Measurements from ENCODE around the gene TNK1.

TNK1 gene

GRCh38 chr17:7352503-7352889 is 28.4 kb upstream of the TNK1 start:
- no peak for ATAC-seq (ENCODE audit: low read depth)
- H3K4me3 ChIP-seq (ENCODE audit: severe bottlenecking): peak overlapping the region; percentile 81
- peaks cover 19% of the 10 kb centered on the region for H3K4me1 ChIP-seq (ENCODE audit: insufficient read depth, poor library complexity, severe bottlenecking)
- no peaks in the 10 kb centered on the region for H3K27me3 ChIP-seq (ENCODE audit: insufficient read depth, poor library complexity, severe bottlenecking)
- DNase-seq (ENCODE audit: low spot score): no peak
- no peaks in the 10 kb centered on the region for H3K9me3 ChIP-seq (ENCODE audit: severe bottlenecking)
- no peaks in the 10 kb centered on the region for H3K36me3 ChIP-seq (ENCODE audit: low read depth)
- peak; percentile 39 for TF ChIP-seq CTCF (IDR thresholded peaks at IDR 0.05; ENCODE audit: poor library complexity, severe bottlenecking)
- peak overlapping the region; percentile 99 for H3K27ac ChIP-seq (ENCODE audit: poor library complexity, severe bottlenecking)

GRCh38 chr17:7352910-7353635 is 27.8 kb upstream of the TNK1 start:
- ATAC-seq (ENCODE audit: low read depth): no peak

GRCh38 chr17:7354262-7354843 is 26.5 kb upstream of the TNK1 start:
- Histone ChIP-seq H3K4me3 (ENCODE audit: severe bottlenecking) (peak overlapping the region; percentile 81), H3K27me3 (ENCODE audit: insufficient read depth, poor library complexity, severe bottlenecking) (no peaks in the 10 kb centered on the region), H3K27ac (ENCODE audit: poor library complexity, severe bottlenecking) (peak overlapping the region; percentile 99), H3K4me1 (ENCODE audit: insufficient read depth, poor library complexity, severe bottlenecking) (peaks cover 19% of the 10 kb centered on the region), H3K36me3 (ENCODE audit: low read depth) (no peaks in the 10 kb centered on the region), H3K9me3 (ENCODE audit: severe bottlenecking) (no peaks in the 10 kb centered on the region)
- DNase-seq (ENCODE audit: low spot score) (peak; percentile 96), ATAC-seq (ENCODE audit: low read depth) (peak; percentile 56)
- TF ChIP-seq CTCF (IDR thresholded peaks at IDR 0.05; ENCODE audit: poor library complexity, severe bottlenecking): no peak

More at GRCh38 chr17:7352910-7353635, 27.8 kb upstream of the TNK1 start:
- Histone ChIP-seq H3K4me3 (ENCODE audit: severe bottlenecking) (peak overlapping the region; percentile 81), H3K27ac (ENCODE audit: poor library complexity, severe bottlenecking) (peak overlapping the region; percentile 99), H3K36me3 (ENCODE audit: low read depth) (no peaks in the 10 kb centered on the region), H3K27me3 (ENCODE audit: insufficient read depth, poor library complexity, severe bottlenecking) (no peaks in the 10 kb centered on the region), H3K4me1 (ENCODE audit: insufficient read depth, poor library complexity, severe bottlenecking) (peaks cover 19% of the 10 kb centered on the region), H3K9me3 (ENCODE audit: severe bottlenecking) (no peaks in the 10 kb centered on the region)
- TF ChIP-seq CTCF (IDR thresholded peaks at IDR 0.05; ENCODE audit: poor library complexity, severe bottlenecking): no peak
- no peak for DNase-seq (ENCODE audit: low spot score)

GRCh38 chr17:7355053-7355452 is 25.8 kb upstream of the TNK1 start, which contains the start of gene TMEM95:
TSS of gene TMEM95 (plus strand) at chr17:7355156. CDS start at chr17:7355205, 49 bp downstream.
- H3K36me3 ChIP-seq (ENCODE audit: low read depth): no peaks in the 10 kb centered on the region
- peaks cover 15% of the 10 kb centered on the region for H3K4me1 ChIP-seq (ENCODE audit: insufficient read depth, poor library complexity, severe bottlenecking)
- H3K9me3 ChIP-seq (ENCODE audit: severe bottlenecking): no peaks in the 10 kb centered on the region
- no peak for TF ChIP-seq CTCF (IDR thresholded peaks at IDR 0.05; ENCODE audit: poor library complexity, severe bottlenecking)
- no peaks in the 10 kb centered on the region for H3K27me3 ChIP-seq (ENCODE audit: insufficient read depth, poor library complexity, severe bottlenecking)
- peak within 1 kb of the TSS; percentile 99 for H3K27ac ChIP-seq (ENCODE audit: poor library complexity, severe bottlenecking)
- peak within 1 kb of the TSS; percentile 81 for H3K4me3 ChIP-seq (ENCODE audit: severe bottlenecking)
- DNase-seq (ENCODE audit: low spot score) (no peak), ATAC-seq (ENCODE audit: low read depth) (no peak)

GRCh38 chr17:7355573-7355972 is 25.3 kb upstream of the TNK1 start:
- Histone ChIP-seq H3K27me3 (ENCODE audit: insufficient read depth, poor library complexity, severe bottlenecking) (no peaks in the 10 kb centered on the region), H3K4me3 (ENCODE audit: severe bottlenecking) (no peak overlapping the region), H3K36me3 (ENCODE audit: low read depth) (no peaks in the 10 kb centered on the region), H3K9me3 (ENCODE audit: severe bottlenecking) (no peaks in the 10 kb centered on the region), H3K4me1 (ENCODE audit: insufficient read depth, poor library complexity, severe bottlenecking) (peaks cover 15% of the 10 kb centered on the region), H3K27ac (ENCODE audit: poor library complexity, severe bottlenecking) (peak overlapping the region; percentile 99)
- no peak for ATAC-seq (ENCODE audit: low read depth)
- TF ChIP-seq CTCF (IDR thresholded peaks at IDR 0.05; ENCODE audit: poor library complexity, severe bottlenecking): no peak
- no peak for DNase-seq (ENCODE audit: low spot score)

Data from RWPE2 (cell line).